Activated CD4-positive, alpha-beta T cell treated with anti-CD3 and anti-CD28 coated beads for 36 hours (primary cell): ENCODE results near the gene PRDM16. TPM values are rescaled to one million over a fixed set of nuclear protein-coding genes. Genes with fewer than 3 reads are reported as not detected.

ENCODE experiments used
- ATAC-seq: fragments of 200-7000 bp; cut with Tn5 transposase; one replicate; pipeline ENCODE4 v1.10.0; 2021; ENCODE audit warnings: mild to moderate bottlenecking, moderate library complexity
- CTCF ChIA-PET: fragments of 350-600 bp; sonication (Branson Sonifier 250); formaldehyde crosslinking; loops from one replicate; lab custom pipeline; 2021; ENCODE audit warnings: antibody characterized with exemption; lab: Charles Lee
- POLR2A ChIA-PET: fragments of 350-600 bp; sonication (Branson Sonifier 250); formaldehyde crosslinking; loops from one replicate; lab custom pipeline; 2021; ENCODE audit warnings: antibody characterized with exemption, inconsistent platforms; lab: Charles Lee
- DNase-seq: peaks from one replicate; pipeline ENCODE4 v3.0.0-alpha.2; 2020
- H3K27ac Mint-ChIP-seq: one replicate; pipeline ENCODE4 v1.8.0; 2021; ENCODE audit warnings: mixed read lengths
- H3K27me3 Mint-ChIP-seq: one replicate; pipeline ENCODE4 v1.8.0; 2021; ENCODE audit warnings: mixed read lengths
- H3K36me3 Mint-ChIP-seq: one replicate; pipeline ENCODE4 v1.8.0; 2021; ENCODE audit warnings: low read depth, mixed read lengths
- H3K4me1 Mint-ChIP-seq: one replicate; pipeline ENCODE4 v1.8.0; 2021; ENCODE audit warnings: mixed read lengths
- H3K4me3 Mint-ChIP-seq: one replicate; pipeline ENCODE4 v1.8.0; 2021; ENCODE audit warnings: mild to moderate bottlenecking, moderate library complexity, mixed read lengths
- H3K9me3 Mint-ChIP-seq: one replicate; pipeline ENCODE4 v1.8.0; 2021; ENCODE audit warnings: low read depth, mixed read lengths
- intact Hi-C, 2 experiments: fragments of 100-400 bp; cut with DNase I in 1 of 2; cut with micrococcal nuclease in 1 of 2; formaldehyde crosslinking; loops; one replicate each; pipeline versions ENCODE4 v1.14.2 to v1.15.1; 2022 to 2024; cut with DNase I, micrococcal nuclease
- total RNA-seq, 2 experiments: library from RNA; stranded (reverse); gene quantifications; one replicate each; pipeline ENCODE4 v1.2.3, GENCODE V29; 2021

PRDM16 gene
- total RNA-seq, 2 experiments from 2014 or later: 0.32 TPM; not detected in 1

- DNase-seq (no peak), ATAC-seq (no peak)
- POLR2A ChIA-PET: no interaction called here
- H3K4me1 Mint-ChIP-seq: peaks cover 3% of the 10 kb centered on the region
- no peaks in the 10 kb centered on the region for H3K36me3 Mint-ChIP-seq
- CTCF ChIA-PET: no interaction called here
- H3K27ac Mint-ChIP-seq: no peak overlapping the region
- intact Hi-C loops: no loop called here
- H3K9me3 Mint-ChIP-seq: no peaks in the 10 kb centered on the region
- H3K27me3 Mint-ChIP-seq: no peaks in the 10 kb centered on the region
- no peak overlapping the region for H3K4me3 Mint-ChIP-seq
Observed at GRCh38 chr1:3456964-3457909, 388.2 kb downstream of the PRDM16 start.

- no peak overlapping the region for H3K4me3 Mint-ChIP-seq
- intact Hi-C loops: no loop called here
- CTCF ChIA-PET: no interaction called here
Observed at GRCh38 chr1:3457910-3458883, 389.2 kb downstream of the PRDM16 start.

GRCh38 chr1:3459051-3459908 lies 390.3 kb downstream of the PRDM16 start:
- H3K9me3 Mint-ChIP-seq: no peaks in the 10 kb centered on the region
- no peak overlapping the region for H3K27ac Mint-ChIP-seq
- no peak for ATAC-seq
- ChIA-PET CTCF (interaction anchor here (0.6 kb wide), 1 partner anchor 979 kb away, joined by 3 read pairs; no protein-coding TSS in a partner anchor), POLR2A (no interaction called here)
- intact Hi-C loops: no loop called here
- H3K27me3 Mint-ChIP-seq: no peaks in the 10 kb centered on the region
- H3K4me3 Mint-ChIP-seq: no peak overlapping the region
- H3K4me1 Mint-ChIP-seq: peaks cover 2% of the 10 kb centered on the region
- no peaks in the 10 kb centered on the region for H3K36me3 Mint-ChIP-seq
- DNase-seq: no peak

More at GRCh38 chr1:3457910-3458883, 389.2 kb downstream of the PRDM16 start:
- H3K27me3 Mint-ChIP-seq: no peaks in the 10 kb centered on the region
- POLR2A ChIA-PET: no interaction called here
- H3K27ac Mint-ChIP-seq: no peak overlapping the region
- H3K36me3 Mint-ChIP-seq: no peaks in the 10 kb centered on the region
- DNase-seq (no peak), ATAC-seq (no peak)
- H3K4me1 Mint-ChIP-seq: peaks cover 3% of the 10 kb centered on the region
- H3K9me3 Mint-ChIP-seq: no peaks in the 10 kb centered on the region

- no peaks in the 10 kb centered on the region for H3K27me3 Mint-ChIP-seq
- H3K4me1 Mint-ChIP-seq: no peaks in the 10 kb centered on the region
- ATAC-seq (no peak), DNase-seq (no peak)
- no peak overlapping the region for H3K27ac Mint-ChIP-seq
- H3K36me3 Mint-ChIP-seq: no peaks in the 10 kb centered on the region
- no peaks in the 10 kb centered on the region for H3K9me3 Mint-ChIP-seq
- POLR2A ChIA-PET: no interaction called here
- intact Hi-C loops: no loop called here
- CTCF ChIA-PET: interaction anchor here (0.6 kb wide), 1 partner anchor 980 kb away, joined by 3 read pairs; no protein-coding TSS in a partner anchor
- H3K4me3 Mint-ChIP-seq: no peak overlapping the region
Observed at GRCh38 chr1:3459940-3460671, 391.1 kb downstream of the PRDM16 start.

GRCh38 chr1:3460672-3461131 lies 391.7 kb downstream of the PRDM16 start:
- H3K27me3 Mint-ChIP-seq: no peaks in the 10 kb centered on the region
- no peaks in the 10 kb centered on the region for H3K4me1 Mint-ChIP-seq
- H3K4me3 Mint-ChIP-seq: no peak overlapping the region
- H3K9me3 Mint-ChIP-seq: no peaks in the 10 kb centered on the region
- ATAC-seq: no peak
- intact Hi-C loops: no loop called here
- DNase-seq: no peak
- ChIA-PET CTCF (no interaction called here), POLR2A (no interaction called here)
- no peak overlapping the region for H3K27ac Mint-ChIP-seq
- no peaks in the 10 kb centered on the region for H3K36me3 Mint-ChIP-seq

- H3K27ac Mint-ChIP-seq: no peak overlapping the region
- no peak for ATAC-seq
- H3K4me1 Mint-ChIP-seq: no peaks in the 10 kb centered on the region
- H3K27me3 Mint-ChIP-seq: no peaks in the 10 kb centered on the region
- intact Hi-C loops: no loop called here
- POLR2A ChIA-PET: no interaction called here
- H3K4me3 Mint-ChIP-seq: no peak overlapping the region
- no peaks in the 10 kb centered on the region for H3K9me3 Mint-ChIP-seq
- CTCF ChIA-PET: no interaction called here
- no peak for DNase-seq
- no peaks in the 10 kb centered on the region for H3K36me3 Mint-ChIP-seq
Observed at GRCh38 chr1:3461238-3461933, 392.4 kb downstream of the PRDM16 start.

GRCh38 chr1:3461934-3462275 lies 392.9 kb downstream of the PRDM16 start:
- ATAC-seq (no peak), DNase-seq (no peak)
- CTCF ChIA-PET: no interaction called here
- Mint-ChIP-seq H3K36me3 (no peaks in the 10 kb centered on the region), H3K27ac (no peak overlapping the region), H3K9me3 (no peaks in the 10 kb centered on the region), H3K4me3 (no peak overlapping the region), H3K4me1 (no peaks in the 10 kb centered on the region), H3K27me3 (no peaks in the 10 kb centered on the region)
- POLR2A ChIA-PET: no interaction called here
- intact Hi-C loops: no loop called here

- H3K27ac Mint-ChIP-seq: no peak overlapping the region
- CTCF ChIA-PET: interaction anchor here (1.3 kb wide), 1 partner anchor 9 kb away, joined by 4 read pairs; no protein-coding TSS in a partner anchor
- H3K9me3 Mint-ChIP-seq: no peaks in the 10 kb centered on the region
- no peaks in the 10 kb centered on the region for H3K4me1 Mint-ChIP-seq
- H3K4me3 Mint-ChIP-seq: no peak overlapping the region
- no peak for DNase-seq
- ATAC-seq: no peak
- no peaks in the 10 kb centered on the region for H3K36me3 Mint-ChIP-seq
- POLR2A ChIA-PET: no interaction called here
- H3K27me3 Mint-ChIP-seq: no peaks in the 10 kb centered on the region
- intact Hi-C loops: no loop called here
Observed at GRCh38 chr1:3462356-3463012, 393.5 kb downstream of the PRDM16 start.

- H3K9me3 Mint-ChIP-seq: no peaks in the 10 kb centered on the region
- no peaks in the 10 kb centered on the region for H3K36me3 Mint-ChIP-seq
- intact Hi-C loops: no loop called here
- CTCF ChIA-PET: interaction anchor here (1.3 kb wide), 1 partner anchor 10 kb away, joined by 4 read pairs; no protein-coding TSS in a partner anchor
- H3K27me3 Mint-ChIP-seq: no peaks in the 10 kb centered on the region
- H3K4me1 Mint-ChIP-seq: no peaks in the 10 kb centered on the region
- no peak overlapping the region for H3K27ac Mint-ChIP-seq
- POLR2A ChIA-PET: no interaction called here
- DNase-seq (no peak), ATAC-seq (no peak)
- no peak overlapping the region for H3K4me3 Mint-ChIP-seq
Observed at GRCh38 chr1:3463013-3463385, 394.0 kb downstream of the PRDM16 start.
